Esophagus squamous epithelium (tissue), 4 donors: ENCODE measurements around the gene MCOLN3.

Experiments
- POLR2A ChIP-seq, 4 donors: fragments of 450-650 bp; IDR thresholded peaks; one replicate each; pipeline ENCODE4 v1.6.1; 2017; ENCODE audit warnings: antibody characterized with exemption in 4 of 4, mild to moderate bottlenecking in 4 of 4, moderate library complexity in 3 of 4
- TF ChIP-seq, protein P1 (sequence below), 6 experiments: fragments of 450-650 bp in 4 of 6; fragments of 200-600 bp in 2 of 6; sonication (generic) in 2 of 6; IDR thresholded peaks; one replicate each; pipeline ENCODE4 v1.5.1; 2016 to 2019; ENCODE audit warnings: antibody characterized with exemption in 6 of 6, mild to moderate bottlenecking in 4 of 6, moderate library complexity in 4 of 6

DNA sequence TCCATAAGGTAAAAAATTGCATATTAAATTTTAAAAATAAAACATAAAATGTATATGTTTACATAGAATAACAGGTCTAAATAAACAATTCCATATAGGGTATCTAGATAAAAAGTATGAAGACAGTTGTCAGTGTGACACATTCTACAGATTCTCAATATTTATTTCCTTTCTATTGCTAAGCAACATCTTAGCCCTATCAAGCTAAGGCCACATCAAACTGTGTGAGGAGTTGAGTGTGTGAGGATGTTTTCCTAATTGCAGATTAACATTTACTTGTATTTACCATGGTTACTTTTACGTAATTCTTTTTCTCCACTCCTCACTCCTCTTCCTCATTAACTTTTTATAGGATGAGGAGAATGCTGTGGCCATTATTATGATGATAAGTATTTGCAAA, 41.9 kb upstream of the MCOLN3 start:
- TF ChIP-seq POLR2A (IDR thresholded peaks at IDR 0.05) = no peak
- TF ChIP-seq, protein P1, sequence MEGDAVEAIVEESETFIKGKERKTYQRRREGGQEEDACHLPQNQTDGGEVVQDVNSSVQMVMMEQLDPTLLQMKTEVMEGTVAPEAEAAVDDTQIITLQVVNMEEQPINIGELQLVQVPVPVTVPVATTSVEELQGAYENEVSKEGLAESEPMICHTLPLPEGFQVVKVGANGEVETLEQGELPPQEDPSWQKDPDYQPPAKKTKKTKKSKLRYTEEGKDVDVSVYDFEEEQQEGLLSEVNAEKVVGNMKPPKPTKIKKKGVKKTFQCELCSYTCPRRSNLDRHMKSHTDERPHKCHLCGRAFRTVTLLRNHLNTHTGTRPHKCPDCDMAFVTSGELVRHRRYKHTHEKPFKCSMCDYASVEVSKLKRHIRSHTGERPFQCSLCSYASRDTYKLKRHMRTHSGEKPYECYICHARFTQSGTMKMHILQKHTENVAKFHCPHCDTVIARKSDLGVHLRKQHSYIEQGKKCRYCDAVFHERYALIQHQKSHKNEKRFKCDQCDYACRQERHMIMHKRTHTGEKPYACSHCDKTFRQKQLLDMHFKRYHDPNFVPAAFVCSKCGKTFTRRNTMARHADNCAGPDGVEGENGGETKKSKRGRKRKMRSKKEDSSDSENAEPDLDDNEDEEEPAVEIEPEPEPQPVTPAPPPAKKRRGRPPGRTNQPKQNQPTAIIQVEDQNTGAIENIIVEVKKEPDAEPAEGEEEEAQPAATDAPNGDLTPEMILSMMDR (IDR thresholded peaks at IDR 0.05) = no peak
